IPS-NIHi11 (cell line): ENCODE measurements around the gene ANO8.

Source experiments
- DNase-seq: peaks from one replicate; pipeline ENCODE4 v3.0.0; 2012; ENCODE audit warnings: mixed read lengths, low spot score

Gene ANO8

DNA sequence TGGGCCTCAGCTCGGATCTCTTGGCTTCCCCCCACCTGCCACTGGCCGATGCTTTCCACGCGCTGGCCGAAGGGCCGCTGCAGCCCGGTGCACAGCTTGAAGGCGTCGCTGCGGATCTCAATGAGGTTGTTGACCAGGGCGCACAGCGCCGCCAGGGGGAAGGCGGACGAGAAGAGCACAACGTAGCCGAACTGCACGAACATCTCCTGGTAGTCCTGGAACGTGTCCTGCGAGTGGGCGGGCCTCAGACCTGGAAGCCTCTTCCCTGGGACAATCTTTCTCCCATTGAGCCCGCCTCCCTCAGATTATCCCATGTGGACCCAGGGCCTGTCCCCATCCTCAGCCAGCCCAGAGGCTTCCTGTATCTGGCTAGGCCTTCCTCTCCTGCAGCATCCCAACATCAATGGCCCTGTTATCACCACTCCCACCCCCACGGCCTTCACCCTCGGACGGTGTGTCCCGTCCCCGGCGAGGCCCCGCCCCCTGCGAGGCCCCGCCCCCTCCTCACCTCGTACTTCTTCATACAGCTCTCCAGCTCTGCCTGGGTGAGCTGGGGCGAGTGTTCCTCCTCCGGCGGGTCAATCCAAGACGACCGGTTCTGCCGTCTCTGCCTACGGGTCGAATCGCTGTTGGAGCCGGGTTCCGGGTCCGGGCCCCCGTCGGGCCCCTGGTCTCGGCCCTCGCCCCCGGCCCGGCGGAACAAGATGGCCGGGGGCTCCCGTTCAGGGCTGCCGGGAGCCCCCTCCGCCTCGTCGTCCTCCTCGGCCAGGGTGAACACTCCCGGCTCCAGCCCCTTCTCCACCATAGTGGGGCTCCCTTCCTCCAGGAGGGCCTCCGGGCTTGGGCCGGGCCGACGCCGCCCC lies 6.8 kb downstream of the ANO8 start:
- DNase-seq = peak; percentile 90

DNA sequence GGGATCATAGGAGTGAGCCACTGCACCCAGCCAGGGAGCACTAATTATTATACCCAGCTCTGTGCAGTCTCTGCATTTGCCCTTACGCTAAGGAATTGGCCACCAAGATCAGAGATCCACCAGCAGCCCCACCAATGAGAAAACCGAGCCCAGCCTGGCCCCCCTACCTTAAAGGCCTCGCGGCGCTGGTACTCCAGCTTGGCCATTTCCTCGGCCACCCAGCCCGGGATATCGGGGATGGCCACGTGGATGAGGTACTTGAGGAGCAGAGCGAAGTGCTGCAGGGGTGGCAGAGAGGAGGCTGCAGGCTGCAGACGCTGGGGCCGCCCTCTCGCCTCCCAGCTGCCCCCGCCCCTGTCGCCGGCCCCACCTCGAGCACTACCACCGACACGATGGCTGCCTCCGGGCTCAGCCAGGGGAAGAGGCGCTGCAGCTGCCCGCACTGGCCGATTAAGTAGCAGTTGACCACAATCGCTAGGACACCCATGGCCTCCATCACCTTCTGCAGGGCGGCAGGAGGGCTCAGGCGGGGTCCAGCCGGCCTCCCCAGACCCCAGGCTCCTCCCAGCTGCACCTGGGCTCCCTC lies 7.5 kb downstream of the ANO8 start:
- no peak for DNase-seq

DNA sequence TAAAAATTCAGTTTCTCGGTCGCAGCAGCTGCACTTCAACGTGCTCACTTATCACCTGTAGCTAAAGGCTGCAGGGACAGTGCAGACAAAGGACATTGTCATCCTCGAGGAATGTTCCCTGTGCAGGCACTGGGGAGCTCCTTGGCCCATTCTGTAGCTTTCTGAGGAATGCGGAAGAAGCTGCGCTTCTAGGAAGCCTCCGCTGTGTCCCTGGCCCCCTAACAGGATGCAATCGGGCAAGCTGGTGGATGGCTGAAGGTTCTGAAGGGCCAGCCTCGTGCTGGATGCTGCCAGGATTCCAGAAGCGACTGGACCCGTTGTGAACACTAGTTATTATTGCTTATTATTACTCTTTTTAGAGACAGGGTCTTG lies 8.1 kb downstream of the ANO8 start:
- peak; percentile 17 for DNase-seq

DNA sequence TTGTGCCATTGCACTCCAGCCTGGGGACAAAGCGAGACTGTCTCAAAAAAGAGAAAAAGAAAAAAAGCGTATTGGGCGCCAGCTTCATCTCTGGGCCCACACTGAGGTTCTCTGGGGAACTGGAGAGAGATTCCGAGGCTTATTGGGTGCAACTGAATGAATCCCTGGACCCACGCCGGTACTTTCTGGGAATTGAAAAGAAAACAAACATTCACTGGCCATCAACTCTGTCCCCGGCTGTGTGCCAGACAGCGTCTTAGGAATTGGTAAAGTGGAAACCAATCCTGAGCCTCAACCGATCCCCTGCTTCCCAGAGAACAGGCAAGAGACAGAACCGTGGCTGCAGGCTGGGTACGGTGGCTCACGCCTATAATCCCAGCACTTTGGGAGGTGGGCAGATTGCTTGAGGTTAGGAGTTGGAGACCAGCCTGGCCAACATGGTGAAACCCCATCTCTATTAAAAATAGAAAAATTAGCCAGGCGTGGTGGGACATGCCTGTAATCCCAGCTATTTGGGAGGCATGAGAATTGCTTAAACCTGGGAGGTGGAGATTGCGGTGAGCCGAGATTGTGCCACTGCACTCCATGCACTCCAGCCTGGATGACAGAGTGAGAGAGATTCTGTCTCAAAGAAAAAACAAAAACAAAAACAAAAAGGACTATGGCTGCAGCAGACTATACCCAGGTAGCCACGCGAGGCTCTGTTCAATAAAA lies 8.6 kb downstream of the ANO8 start:
- no peak for DNase-seq

DNA sequence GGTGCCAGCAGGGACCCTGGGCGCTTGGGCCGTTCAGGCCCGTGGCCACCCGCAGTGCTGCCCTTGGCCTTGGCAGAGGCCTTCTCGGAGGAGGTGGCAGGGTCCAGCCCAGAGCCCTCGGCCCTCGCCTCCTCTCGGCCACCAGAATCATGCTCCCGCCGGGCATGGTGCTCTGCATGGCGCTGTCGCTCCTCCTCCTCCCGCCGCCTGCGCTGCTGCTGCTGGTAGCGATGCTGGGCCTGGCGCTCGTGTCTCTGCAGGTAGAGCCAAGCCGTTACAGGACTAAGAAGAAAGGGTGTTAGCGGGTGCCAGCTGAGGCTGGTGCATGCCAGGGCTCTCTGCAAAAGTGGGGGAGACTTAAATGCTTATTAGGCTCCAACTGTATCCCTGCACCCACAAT lies 9.5 kb downstream of the ANO8 start:
- DNase-seq = no peak

DNA sequence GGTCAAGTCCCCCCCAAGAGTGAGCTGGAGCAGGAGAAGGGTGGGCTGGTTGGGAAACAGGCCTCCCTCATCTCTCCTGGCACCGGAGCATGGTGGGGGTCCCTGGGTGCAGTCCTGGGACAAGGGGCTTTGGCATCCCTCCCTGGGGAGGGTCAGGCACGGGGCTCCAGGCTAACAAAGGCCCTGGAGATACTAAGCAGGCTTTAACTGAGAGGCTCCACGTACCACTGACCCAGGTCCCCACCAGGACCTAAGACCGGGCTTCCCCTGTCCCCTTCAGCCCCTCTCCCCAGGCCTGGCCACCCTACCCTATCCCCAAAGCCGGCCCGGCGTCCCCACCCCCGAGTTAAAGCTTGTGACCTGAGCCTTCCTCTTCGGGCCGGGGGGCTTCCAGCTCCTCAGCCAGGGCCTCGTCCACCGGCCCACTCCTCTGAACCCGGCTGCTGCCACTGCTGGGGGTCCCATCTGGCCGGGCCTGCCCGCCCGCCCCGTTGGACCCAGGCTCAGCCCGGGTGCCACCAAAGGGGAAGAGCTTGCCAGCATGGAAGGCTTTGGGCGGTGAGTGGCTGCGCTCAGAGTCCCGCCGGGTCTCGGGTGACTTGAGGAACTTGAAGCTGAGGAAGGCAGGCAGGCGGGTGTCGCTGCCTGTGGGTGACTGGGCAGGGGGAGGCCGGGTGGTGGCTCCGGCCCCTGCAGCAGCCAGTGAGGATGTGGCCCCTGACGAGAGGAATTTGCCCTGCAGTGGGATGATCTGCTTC lies 10.1 kb downstream of the ANO8 start:
- peak; percentile 15 for DNase-seq

DNA sequence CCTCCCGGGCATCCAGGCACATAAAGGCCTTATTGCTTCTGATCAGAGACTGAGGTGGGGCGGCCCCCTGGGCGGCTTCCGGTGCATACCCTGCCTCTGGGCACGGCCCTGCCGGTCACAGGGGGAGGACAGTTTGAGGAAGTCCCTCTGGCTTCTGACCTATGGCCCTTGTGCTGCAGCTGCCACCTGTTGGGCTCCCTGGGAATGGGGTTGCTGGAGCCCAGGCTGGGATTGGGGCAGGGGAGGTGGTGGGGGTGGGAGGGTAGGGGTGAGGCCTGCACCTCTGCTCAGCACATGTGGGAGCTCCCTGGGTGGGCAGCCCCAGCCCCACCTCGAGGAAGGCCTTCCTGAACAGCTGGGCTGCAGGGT lies 10.7 kb downstream of the ANO8 start:
- DNase-seq = peak; percentile 28

DNA sequence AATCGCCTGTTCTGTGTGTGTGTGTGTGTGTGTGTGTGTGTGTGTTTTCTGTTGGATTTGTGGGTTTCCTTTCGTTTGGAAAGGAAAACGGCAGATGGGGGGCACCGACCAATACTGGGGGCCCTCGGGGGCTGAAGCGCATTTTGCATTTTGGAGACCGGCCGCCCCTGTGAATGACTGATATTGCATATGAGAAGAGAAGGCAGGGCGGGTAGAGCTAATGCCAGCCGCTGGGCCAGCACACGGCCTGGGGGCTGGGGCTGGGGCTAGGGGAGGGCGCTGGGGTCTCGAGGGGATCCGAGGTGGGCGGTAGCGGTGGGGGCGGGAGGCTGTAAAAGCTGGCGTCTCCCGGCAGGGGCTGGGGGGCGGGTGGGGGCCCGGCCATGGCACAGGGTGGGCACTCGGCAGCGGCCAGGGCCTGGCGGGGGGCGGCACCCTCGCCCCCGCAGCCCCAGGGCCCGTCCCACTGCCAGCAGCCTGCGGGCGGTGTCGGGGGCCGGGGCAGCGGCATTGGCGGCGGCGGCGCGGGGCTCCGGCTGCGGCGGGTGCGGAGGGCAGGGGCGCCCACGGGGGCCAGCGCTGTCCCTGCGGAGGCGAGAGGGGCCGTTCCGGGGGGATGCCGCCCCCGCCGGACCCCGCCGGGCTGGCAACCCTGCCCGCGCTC lies 11.2 kb downstream of the ANO8 start:
- DNase-seq = peak; percentile 31

DNA sequence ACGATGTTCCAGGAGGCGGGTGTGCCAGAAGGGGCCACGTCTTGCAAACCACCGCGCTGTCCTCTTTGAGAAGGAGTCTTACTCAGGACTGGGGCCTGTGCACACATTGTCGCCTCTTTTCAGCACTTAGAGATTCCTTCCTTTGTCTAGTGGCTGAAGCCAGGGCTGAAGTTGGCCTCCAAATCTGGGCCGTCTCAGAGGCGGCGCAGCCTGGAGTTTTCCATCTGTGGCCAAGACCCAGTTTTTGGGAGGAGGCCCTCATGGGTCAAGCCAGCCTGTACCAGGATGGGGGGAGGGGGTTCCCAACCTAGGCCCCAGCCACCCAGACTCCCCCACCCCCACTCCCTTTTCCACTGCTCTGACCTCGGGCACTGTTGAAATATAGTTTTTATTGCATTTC lies 11.8 kb downstream of the ANO8 start:
- DNase-seq = no peak

DNA sequence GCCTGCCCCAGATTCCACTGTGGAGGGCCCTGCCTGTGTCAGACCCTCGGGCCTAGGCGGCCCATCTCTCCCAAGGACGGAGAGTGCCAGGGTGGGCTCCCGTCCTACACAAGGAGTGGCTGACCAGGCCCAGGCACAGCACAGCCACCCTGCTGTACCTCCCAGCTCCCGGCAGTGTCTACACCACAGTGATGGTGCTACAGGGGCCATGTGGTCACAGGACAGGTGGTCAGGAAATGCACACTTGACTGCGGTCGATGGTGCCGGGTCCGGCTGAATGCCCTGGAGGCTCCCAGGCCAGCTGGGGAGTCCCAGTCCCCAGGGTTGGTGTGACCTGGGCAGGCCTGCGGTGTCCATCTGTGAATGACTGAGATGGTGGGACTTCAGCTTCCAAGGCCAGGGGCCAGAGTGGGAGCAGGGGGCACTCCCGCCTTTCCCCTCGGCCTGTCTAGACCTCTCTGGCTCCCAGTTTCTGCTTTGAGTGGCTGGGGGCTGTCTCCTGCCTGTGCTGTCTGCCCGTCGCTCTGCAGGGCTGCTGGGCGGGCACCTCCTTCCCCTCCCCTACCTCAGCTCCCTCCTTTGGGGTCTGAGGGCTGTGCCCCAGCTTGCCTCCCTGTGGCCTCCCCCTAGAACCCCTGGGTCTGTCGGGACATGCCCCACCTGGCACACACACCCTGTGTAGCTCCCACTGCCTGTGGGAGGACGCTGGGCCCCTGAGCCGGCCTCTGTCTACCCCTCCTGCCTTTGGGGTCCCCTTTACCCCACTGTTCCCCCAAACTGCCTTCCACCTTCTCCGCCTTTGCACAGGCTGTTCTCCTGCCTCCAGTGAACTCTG lies 12.8 kb downstream of the ANO8 start:
- peak; percentile 8 for DNase-seq

DNA sequence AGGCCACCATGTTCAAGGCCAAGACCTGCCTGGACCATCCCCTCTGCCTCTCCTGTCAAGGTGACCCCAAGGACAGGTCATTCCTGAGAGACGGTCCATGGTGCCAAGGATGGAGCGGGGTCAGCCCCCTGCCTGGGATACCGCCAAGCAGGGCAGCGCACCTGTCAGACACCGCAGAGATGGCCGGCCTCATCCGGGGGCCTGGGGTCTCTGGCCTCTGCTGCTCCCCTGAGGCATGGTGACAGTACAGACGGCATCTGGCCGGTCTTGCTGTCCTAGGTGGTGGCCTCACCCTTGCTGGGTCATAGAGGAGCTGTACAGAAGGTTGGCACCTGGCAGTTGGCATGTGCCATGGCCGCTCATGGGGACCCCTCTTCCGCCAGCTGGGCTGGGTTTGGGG lies 14.2 kb downstream of the ANO8 start:
- no peak for DNase-seq

DNA sequence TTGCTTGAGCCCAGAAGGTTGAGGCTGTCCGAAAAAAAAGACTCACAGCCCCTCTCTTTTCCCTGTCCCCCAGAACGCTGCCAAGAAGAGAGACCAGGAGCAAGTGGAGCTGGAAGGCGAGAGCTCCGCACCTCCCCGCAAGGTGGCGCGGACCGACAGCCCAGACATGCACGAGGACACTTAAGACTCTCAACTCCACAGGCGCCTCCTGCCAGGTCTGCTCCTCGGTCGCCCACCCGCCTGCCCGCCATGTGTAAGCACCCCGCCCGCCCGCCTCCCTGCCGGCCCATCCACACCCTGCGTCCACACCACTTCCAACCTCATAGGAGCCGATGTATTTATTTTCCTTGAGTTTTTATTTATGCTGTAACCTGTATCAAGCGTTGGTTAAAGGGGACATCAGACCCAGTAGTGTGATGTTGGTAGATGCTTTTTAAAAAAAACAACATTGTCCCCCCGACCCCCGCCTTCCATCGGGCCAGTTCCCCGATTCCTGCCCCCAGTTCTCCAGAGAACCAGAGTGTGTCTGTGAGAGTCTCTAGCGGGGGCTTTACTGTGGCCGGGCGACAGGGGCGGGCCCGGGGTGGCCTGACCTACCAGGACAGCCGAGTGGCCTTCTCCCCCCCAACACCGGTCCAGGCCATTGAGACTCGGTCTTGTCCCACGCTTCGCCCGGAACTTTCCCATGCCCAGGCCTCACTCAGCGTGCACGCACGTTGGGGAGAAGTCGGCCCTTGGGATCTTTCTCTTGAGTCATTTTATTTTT lies 15.0 kb downstream of the ANO8 start:
- DNase-seq = no peak

DNA sequence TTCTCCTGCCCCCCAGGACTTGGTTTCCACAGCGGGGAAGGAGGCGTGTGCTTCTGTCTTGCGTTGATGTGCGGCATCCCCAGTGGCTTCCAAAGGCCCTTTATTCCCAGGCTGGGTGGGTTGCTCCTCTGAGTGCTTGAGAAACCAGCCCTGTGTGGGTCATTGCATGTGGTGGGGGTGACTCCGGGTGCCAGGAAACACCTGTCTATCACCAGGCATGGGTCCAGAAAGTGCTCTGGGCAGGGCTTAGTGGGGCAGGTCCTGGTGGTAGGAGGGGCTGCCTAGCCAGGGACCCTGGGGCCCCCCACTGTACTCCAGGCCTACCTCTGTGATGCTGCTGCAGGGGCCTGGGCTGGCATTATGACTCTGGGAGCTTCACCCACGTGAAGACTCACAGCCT lies 15.7 kb downstream of the ANO8 start:
- DNase-seq = peak; percentile 5

DNA sequence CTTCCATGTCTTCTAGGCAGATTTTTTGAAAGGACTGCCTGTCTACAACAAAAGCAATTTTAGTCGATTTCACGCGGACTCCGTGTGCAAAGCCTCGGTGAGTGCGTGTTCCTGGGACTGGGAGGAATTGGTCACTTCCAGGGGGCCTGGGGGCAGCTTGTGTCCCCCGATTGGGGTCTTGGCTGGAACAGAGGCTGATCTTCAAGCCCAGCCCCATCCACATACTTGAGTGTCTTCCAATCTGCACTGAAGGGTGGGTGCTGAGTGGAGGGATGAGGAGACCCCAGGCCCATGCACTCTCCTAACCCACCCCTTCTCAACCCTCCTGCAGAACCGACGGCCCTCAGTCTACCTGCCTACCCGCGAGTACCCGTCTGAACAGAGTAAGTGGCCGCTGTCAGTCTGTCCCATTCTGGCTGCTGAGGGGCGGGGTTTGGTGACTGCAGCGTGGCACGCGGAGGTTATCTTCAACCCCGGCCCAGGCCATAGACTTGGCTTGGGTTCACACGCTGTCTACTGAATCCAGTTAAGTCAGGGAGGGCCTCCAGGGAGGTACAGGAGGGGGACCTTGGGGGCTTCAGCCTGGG lies 20.6 kb downstream of the ANO8 start:
- no peak for DNase-seq

DNA sequence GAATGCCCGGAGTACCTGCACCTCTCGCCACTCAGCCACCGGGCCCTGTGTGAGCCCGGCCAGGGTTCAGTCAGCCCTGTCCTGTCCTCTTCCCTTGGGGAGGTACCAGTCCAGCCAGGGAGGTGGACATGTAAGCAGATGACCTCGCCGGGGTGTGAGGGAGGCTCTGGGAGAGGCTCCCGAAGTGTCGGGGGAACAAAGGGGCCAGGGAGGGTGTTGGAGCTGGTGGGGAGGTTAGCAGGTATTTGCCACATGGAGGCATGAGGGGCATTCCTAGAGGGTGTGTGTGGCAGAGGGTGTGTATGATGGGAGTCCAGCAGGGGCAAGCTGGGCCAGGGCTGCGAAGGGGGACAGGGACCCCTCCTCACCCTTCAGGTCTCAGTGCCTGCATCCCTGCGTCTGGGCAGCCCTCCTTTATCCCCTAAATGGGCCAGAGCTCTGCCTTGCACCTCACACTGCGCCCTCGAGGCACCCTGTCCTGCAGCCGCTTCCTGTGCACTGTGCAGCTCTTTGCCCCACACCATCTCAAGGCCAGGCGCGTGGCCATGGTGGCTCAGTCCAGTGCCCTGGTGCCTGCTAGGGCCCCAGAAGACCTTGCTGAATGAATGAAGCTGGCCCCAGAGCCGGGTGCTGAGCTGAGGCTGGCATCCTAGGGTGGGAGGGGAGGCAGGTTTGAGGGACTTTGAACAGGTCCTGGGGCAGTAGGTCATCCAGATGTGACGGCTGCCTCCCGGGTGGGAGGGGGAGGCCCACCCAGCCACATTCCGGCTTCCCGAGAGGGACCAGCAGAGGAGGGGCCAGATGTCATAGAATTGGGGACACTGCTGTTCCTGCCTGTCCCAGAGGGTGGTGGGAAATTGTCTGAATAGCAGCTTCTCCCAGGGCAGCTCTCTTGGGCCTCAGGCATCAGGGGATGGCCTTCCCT lies 22.2 kb downstream of the ANO8 start:
- DNase-seq = no peak

DNA sequence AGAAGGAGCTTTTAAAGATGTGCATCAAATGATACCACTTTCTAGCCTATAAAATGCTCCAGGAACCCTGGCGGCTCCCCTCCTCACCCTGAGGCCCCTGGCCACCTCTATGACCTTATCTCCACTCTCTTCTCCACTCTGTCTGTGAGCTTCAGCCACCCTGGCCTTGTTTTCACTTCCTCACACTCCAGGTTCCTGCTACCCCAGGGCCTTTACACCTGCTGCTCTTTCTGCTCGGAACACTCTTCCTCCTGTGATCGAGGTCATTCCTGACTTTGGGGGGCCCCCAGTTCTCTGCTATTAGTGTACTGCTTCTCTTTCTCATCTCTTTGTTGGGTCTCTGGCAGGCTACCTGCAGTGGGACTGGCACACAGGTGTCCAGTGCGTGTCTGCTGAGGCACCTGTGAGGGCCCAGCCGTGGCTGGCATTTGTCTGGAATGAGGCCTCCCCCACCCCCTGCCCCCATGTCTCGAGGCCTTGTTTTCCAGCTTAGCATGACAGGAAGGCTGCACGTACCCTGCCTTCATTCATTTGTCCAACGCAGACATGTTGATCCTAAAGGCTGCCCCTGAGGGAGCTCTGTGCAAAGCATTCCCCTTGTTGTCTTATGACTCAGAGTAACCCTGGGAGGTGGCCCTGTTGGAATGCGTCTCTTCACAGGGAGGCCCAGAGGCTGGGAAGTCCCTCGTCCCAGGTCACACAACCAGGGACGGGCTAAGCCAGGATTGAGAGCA lies 23.0 kb downstream of the ANO8 start:
- peak; percentile 15 for DNase-seq

DNA sequence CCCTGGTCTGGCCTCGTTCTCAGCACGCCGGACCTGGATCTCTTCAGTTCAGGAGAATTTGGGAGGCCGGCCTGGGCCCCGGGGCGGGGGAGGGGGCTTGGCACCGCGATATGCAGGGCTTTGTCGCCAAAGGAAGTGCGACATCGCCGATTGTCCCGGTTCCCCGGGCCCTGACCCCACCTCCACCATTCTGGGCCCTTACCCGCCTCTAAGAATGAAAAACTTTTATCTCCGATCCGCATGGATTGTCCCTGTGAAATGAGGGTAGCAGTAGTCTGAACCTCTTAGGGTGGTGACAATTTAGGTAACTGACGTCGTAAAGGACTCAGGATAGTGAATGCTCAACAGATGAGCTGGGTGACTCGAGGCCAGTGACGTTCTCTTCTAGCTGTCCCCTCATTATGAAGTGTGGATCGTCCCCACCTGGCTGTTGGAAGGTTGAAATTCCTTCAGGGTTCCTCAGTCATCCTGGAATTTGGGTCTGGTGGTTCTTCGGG lies 24.6 kb downstream of the ANO8 start:
- no peak for DNase-seq
